Myometrial cell (primary cell): ENCODE measurements around the gene EEPD1. TPM values are rescaled to one million over a fixed set of nuclear protein-coding genes. Genes with fewer than 3 reads are reported as not detected.

Source experiments
- total RNA-seq: library from RNA; depleted of rRNA; stranded (reverse); fragments of >200 nt; gene quantifications from 2 replicates; pipeline ENCODE4 v1.2.3, GENCODE V29; 2015

The EEPD1 gene
- 1.2 and 5.5 TPM in 2 replicates for total RNA-seq

DNA sequence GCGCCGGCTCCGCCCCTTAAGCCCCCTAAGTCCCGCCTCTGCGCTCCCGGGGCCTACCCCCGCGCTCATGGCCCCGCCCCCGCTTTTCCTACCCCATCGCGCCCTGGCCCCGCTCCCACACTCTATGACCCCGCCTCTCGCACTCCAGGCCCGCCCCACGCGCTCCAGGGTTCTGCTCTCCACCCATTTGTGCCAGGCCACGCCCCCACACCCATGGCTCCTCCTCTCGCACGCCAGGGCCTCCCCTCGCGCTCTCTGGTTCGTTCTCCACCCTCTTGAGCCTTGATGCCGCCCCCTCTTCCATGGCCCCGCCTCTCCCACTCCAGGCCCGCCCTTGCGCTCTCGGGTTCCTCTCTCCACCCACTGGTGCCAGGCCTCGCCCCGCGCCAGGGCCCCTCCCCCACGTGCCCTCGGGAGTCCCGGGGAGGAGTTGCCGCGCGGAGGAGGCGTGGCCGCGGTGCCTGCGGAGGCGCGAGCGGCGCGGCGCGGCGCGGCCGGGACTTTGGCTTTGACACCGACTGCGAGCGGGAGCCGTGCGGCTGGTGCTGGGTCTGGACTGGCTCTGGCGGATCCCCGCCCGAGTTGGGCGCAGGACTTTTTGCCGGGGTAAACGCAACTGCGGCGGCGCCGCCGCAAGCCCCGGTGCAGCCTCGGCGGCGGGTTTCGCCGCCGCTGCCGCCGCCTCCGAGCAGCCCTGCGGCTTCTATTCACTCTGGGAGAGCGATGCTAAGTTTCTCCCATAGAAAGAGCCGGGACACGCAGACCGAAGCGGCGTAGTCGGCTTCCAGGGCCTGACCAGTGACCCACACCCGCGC, at the start of gene EEPD1:
Gene EEPD1, plus strand, starts transcription at position 499 of the 815 bp plus-strand sequence. CDS start 1,071 bp downstream, outside the sequence.

Other genes starting within 250 kb of the EEPD1 start
- 137 and 139 TPM in 2 replicates for gene ANLN, start 236.6 kb downstream of the EEPD1 start, total RNA-seq